ENCODE data around the gene KLHDC4.
"Not testable (repeated sequence)": the region's sequence is repeated elsewhere in the genome, so short reads cannot be mapped to it uniquely, and the experiment has no call there.

The KLHDC4 gene

GRCh38 chr16:87788730-87789436, 23.1 kb upstream of the KLHDC4 start:
- not testable (repeated sequence) for DNase-seq (ENCODE audit: low read depth in 2 of 2)

- DNase-seq (ENCODE audit: low read depth in 2 of 2), result not testable (repeated sequence)
These were observed 21.8 kb upstream of the KLHDC4 start for GRCh38 chr16:87787451-87788091.

GRCh38 chr16:87784812-87785211, 19.0 kb upstream of the KLHDC4 start:
- DNase-seq (ENCODE audit: low read depth in 2 of 2), result no peak

GRCh38 chr16:87782033-87782432, 16.2 kb upstream of the KLHDC4 start:
- no peak for DNase-seq (ENCODE audit: low read depth in 2 of 2)

- no peak for DNase-seq (ENCODE audit: low read depth in 2 of 2)
These were observed 14.7 kb upstream of the KLHDC4 start for GRCh38 chr16:87780385-87780989.

- DNase-seq (ENCODE audit: low read depth in 2 of 2), result peak; percentile 94 to 95
These were observed 13.2 kb upstream of the KLHDC4 start for GRCh38 chr16:87778830-87779579.

- no peak for DNase-seq (ENCODE audit: low read depth in 2 of 2)
These were observed 12.7 kb upstream of the KLHDC4 start for GRCh38 chr16:87778476-87778829.

GRCh38 chr16:87773836-87774235, 8.1 kb upstream of the KLHDC4 start:
- DNase-seq (ENCODE audit: low read depth in 2 of 2), result not testable (repeated sequence)

- not testable (repeated sequence) for DNase-seq (ENCODE audit: low read depth in 2 of 2)
These were observed 1.7 kb upstream of the KLHDC4 start for GRCh38 chr16:87767456-87767855.

- DNase-seq (ENCODE audit: low read depth in 2 of 2), result no peak
These were observed 655 bp upstream of the KLHDC4 start for GRCh38 chr16:87766485-87766797.

- DNase-seq (ENCODE audit: low read depth in 2 of 2), result no peak
These were observed 362 bp downstream of the KLHDC4 start for GRCh38 chr16:87765473-87765775.

GRCh38 chr16:87764600-87765472, 950 bp downstream of the KLHDC4 start:
- no peak for DNase-seq (ENCODE audit: low read depth in 2 of 2)

GRCh38 chr16:87762620-87763019, 3.2 kb downstream of the KLHDC4 start:
- DNase-seq (ENCODE audit: low read depth in 2 of 2), result no peak

- DNase-seq (ENCODE audit: low read depth in 2 of 2), result no peak
These were observed 3.7 kb downstream of the KLHDC4 start for GRCh38 chr16:87762071-87762571.

- no peak for DNase-seq (ENCODE audit: low read depth in 2 of 2)
These were observed 4.7 kb downstream of the KLHDC4 start for GRCh38 chr16:87761060-87761459.

GRCh38 chr16:87757841-87758426, 7.9 kb downstream of the KLHDC4 start:
- no peak for DNase-seq (ENCODE audit: low read depth in 2 of 2)

- no peak for DNase-seq (ENCODE audit: low read depth in 2 of 2)
These were observed 11.3 kb downstream of the KLHDC4 start for GRCh38 chr16:87754535-87754934.

GRCh38 chr16:87747626-87748414, 18.0 kb downstream of the KLHDC4 start:
- no peak for DNase-seq (ENCODE audit: low read depth in 2 of 2)

GRCh38 chr16:87746178-87746577, 19.6 kb downstream of the KLHDC4 start:
- no peak for DNase-seq (ENCODE audit: low read depth in 2 of 2)

GRCh38 chr16:87744750-87745514, 20.9 kb downstream of the KLHDC4 start:
- no peak for DNase-seq (ENCODE audit: low read depth in 2 of 2)

Data from fibroblast of skin of left biceps (primary cell).